Measurements from ENCODE around the gene TM4SF5. TPM values are rescaled to one million over a fixed set of nuclear protein-coding genes. Genes with fewer than 3 reads are reported as not detected.

TM4SF5 gene
- total RNA-seq, 1 experiment from 2014 or later, result not detected

DNA sequence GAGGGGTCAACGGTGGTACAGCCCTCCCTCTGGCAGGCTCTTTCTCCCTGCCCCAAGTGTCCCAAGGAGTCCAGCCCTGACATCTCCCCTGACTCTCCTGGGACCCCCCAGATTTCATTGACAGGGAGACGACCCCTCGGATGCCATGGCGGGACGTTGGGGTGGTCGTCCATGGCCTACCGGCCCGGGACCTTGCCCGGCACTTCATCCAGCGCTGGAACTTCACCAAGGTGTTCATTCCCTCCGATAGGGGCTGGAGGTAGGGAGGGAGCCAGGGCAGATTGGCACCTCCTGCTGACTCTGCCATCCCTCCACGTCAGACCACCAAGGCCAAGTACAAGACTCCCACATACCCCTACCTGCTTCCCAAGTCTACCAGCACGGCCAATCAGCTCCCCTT lies 45.1 kb downstream of the TM4SF5 start (continued):
- TF ChIP-seq, protein P1, sequence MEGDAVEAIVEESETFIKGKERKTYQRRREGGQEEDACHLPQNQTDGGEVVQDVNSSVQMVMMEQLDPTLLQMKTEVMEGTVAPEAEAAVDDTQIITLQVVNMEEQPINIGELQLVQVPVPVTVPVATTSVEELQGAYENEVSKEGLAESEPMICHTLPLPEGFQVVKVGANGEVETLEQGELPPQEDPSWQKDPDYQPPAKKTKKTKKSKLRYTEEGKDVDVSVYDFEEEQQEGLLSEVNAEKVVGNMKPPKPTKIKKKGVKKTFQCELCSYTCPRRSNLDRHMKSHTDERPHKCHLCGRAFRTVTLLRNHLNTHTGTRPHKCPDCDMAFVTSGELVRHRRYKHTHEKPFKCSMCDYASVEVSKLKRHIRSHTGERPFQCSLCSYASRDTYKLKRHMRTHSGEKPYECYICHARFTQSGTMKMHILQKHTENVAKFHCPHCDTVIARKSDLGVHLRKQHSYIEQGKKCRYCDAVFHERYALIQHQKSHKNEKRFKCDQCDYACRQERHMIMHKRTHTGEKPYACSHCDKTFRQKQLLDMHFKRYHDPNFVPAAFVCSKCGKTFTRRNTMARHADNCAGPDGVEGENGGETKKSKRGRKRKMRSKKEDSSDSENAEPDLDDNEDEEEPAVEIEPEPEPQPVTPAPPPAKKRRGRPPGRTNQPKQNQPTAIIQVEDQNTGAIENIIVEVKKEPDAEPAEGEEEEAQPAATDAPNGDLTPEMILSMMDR (IDR thresholded peaks at IDR 0.05 in 2 of 3, conservative IDR thresholded peaks at IDR 0.05 in 1 of 3; ENCODE audit: borderline replicate concordance in 1 of 3, insufficient read depth in 1 of 3, low read depth in 2 of 3, low read length in 2 of 3), result no peak
- TF ChIP-seq, protein P2, sequence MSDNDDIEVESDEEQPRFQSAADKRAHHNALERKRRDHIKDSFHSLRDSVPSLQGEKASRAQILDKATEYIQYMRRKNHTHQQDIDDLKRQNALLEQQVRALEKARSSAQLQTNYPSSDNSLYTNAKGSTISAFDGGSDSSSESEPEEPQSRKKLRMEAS (IDR thresholded peaks at IDR 0.05), result no peak
- TF ChIP-seq SIN3A (IDR thresholded peaks at IDR 0.05; ENCODE audit: low read depth), result no peak
- TF ChIP-seq, protein P3, sequence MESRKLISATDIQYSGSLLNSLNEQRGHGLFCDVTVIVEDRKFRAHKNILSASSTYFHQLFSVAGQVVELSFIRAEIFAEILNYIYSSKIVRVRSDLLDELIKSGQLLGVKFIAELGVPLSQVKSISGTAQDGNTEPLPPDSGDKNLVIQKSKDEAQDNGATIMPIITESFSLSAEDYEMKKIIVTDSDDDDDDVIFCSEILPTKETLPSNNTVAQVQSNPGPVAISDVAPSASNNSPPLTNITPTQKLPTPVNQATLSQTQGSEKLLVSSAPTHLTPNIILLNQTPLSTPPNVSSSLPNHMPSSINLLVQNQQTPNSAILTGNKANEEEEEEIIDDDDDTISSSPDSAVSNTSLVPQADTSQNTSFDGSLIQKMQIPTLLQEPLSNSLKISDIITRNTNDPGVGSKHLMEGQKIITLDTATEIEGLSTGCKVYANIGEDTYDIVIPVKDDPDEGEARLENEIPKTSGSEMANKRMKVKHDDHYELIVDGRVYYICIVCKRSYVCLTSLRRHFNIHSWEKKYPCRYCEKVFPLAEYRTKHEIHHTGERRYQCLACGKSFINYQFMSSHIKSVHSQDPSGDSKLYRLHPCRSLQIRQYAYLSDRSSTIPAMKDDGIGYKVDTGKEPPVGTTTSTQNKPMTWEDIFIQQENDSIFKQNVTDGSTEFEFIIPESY (IDR thresholded peaks at IDR 0.05; ENCODE audit: extremely low read depth, insufficient replicate concordance, low read length), result no peak

DNA sequence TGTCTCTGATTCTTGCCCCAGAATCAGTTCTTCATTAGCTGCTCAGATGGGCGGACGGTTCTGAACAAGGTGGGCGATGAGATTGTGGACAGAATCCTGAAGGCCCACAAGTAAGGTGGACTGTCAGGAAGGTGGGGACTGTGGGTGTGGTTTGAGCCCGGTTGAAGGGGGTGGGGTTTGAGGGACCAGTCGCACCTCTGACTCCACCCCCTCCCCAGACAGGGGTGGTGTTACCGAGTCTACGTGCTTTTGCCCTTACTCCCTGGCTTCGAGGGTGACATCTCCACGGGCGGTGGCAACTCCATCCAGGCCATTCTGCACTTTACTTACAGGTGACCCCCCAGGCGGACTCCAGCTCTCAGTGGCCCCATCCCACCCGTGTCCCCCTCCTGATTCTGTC lies 46.6 kb downstream of the TM4SF5 start:
- Histone ChIP-seq H3K36me3 (ENCODE audit: control insufficient read depth in 1 of 2, insufficient read depth in 2 of 2, low read length in 2 of 2) (peaks cover 3 to 4% of the 10 kb centered on the region in 2 experiments; a peak in 2 of 4 replicates), H3K9ac (ENCODE audit: low read length) (no peak overlapping the region), H3K9me2 (ENCODE audit: insufficient read depth) (no peaks in the 10 kb centered on the region), H3K79me2 (ENCODE audit: insufficient read depth, low read length) (no peaks in the 10 kb centered on the region), H4K20me1 (ENCODE audit: insufficient read depth) (no peaks in the 10 kb centered on the region), H3K9me3 (ENCODE audit: control insufficient read depth in 1 of 2, insufficient read depth in 1 of 2, low read depth in 1 of 2, low read length in 2 of 2) (no peaks in the 10 kb centered on the region), H3K4me3 (replicated peaks in 1 of 2; ENCODE audit: low read depth in 1 of 2, low read length in 2 of 2) (no peak overlapping the region), H3K27ac (ENCODE audit: low read depth, low read length) (no peak overlapping the region), H3K27me3 (ENCODE audit: insufficient read depth, low read length) (no peaks in the 10 kb centered on the region), H3K4me2 (ENCODE audit: low read length) (no peak overlapping the region), H2AFZ (ENCODE audit: low read depth, low read length, poor library complexity, severe bottlenecking) (no peak overlapping the region), H3K4me1 (ENCODE audit: control insufficient read depth in 1 of 2, insufficient read depth in 2 of 2, low read length in 2 of 2) (no peaks in the 10 kb centered on the region)
- CTCF ChIA-PET, result no interaction called here
- BruUV-seq (replicated peaks), result no TSS peak
- intact Hi-C loops (cut with micrococcal nuclease), result no loop called here
- RAD21 ChIA-PET (ENCODE audit: low non-redundant PET in 1 of 2, low total read pairs in 2 of 2, uncharacterized antibody in 2 of 2, unreplicated experiment in 2 of 2), result no interaction called here
- ATAC-seq, result peak; percentile 68
- TF ChIP-seq, protein P4, sequence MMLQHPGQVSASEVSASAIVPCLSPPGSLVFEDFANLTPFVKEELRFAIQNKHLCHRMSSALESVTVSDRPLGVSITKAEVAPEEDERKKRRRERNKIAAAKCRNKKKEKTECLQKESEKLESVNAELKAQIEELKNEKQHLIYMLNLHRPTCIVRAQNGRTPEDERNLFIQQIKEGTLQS (IDR thresholded peaks at IDR 0.05), result no peak
- TF ChIP-seq FOSL1 (IDR thresholded peaks at IDR 0.05; ENCODE audit: low read depth) (no peak), ZFX (IDR thresholded peaks at IDR 0.05) (no peak), ELF1 (IDR thresholded peaks at IDR 0.05; ENCODE audit: borderline replicate concordance, low read depth) (no peak), SRF (IDR thresholded peaks at IDR 0.05; ENCODE audit: low read depth) (no peak), POLR2A (IDR thresholded peaks at IDR 0.05; ENCODE audit: borderline replicate concordance, extremely low read depth, insufficient read depth, insufficient read length) (no peak), SIN3A (IDR thresholded peaks at IDR 0.05; ENCODE audit: low read depth) (no peak), RAD21 (IDR thresholded peaks at IDR 0.05; ENCODE audit: low read depth) (no peak), JUND (IDR thresholded peaks at IDR 0.05) (no peak), CEBPB (IDR thresholded peaks at IDR 0.05; ENCODE audit: low read depth) (no peak), TCF7L2 (IDR thresholded peaks at IDR 0.05; ENCODE audit: borderline replicate concordance, extremely low read depth, insufficient read depth, insufficient read length) (no peak), SP1 (IDR thresholded peaks at IDR 0.05; ENCODE audit: low read depth) (no peak), EZH2phosphoT487 (IDR thresholded peaks at IDR 0.05; ENCODE audit: borderline replicate concordance) (no peak), YY1 (IDR thresholded peaks at IDR 0.05; ENCODE audit: extremely low read depth, insufficient replicate concordance, low read depth, low read length) (no peak)
- TF ChIP-seq, protein P2 (IDR thresholded peaks at IDR 0.05), result no peak
- POLR2A ChIA-PET, result no interaction called here
- no peak for DNase-seq (ENCODE audit: low read depth, low spot score)
